ENCODE measurements around the gene RNF212B. TPM values are rescaled to one million over a fixed set of nuclear protein-coding genes. Genes with fewer than 3 reads are reported as not detected.
A peak's percentile ranks its signal among the peaks of the same experiment; 100 is the strongest.

The RNF212B gene
- total and polyA plus RNA-seq, 11 donors = not detected

DNA sequence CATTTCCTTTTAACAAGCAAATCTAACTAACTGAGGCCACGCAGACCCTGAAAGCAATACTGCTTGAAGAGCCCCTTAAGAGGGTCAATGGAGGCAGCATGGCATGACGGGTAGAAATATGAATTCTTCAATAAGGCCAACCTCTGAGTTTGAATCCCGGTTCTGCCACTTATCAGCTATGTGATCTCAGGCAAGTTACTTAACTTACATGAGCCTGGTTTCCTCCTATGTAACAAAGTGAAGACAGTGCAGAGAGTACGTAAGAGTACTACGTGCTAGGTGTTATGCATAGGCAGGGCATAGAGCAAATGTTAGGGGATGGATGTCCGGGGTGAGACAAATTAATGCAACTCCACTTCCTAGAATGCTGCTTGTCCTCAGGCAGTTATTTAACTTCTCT, 43.5 kb downstream of the RNF212B start:
- intact Hi-C loops (cut with DNase I) = no loop called here
- TF ChIP-seq CTCF (IDR thresholded peaks at IDR 0.05) (no peak), POLR2A (IDR thresholded peaks at IDR 0.05) (no peak)
- H3K36me3 ChIP-seq = peaks cover 0 to 9% (median 7%) of the 10 kb centered on the region in 9 donors
- DNase-seq = no peak
- H3K27me3 ChIP-seq = no peaks in the 10 kb centered on the region
- ATAC-seq = no peak
- H3K27ac ChIP-seq = no peak overlapping the region
- H3K9me3 ChIP-seq = no peaks in the 10 kb centered on the region
- H3K4me1 ChIP-seq = peaks cover 0 to 23% (median 13%) of the 10 kb centered on the region in 12 donors
- WGBS, 4 donors = 92 to 98% (median 96%) methylated on average over 6 of the region's 6 CpGs
- no peak overlapping the region for H3K4me3 ChIP-seq

DNA sequence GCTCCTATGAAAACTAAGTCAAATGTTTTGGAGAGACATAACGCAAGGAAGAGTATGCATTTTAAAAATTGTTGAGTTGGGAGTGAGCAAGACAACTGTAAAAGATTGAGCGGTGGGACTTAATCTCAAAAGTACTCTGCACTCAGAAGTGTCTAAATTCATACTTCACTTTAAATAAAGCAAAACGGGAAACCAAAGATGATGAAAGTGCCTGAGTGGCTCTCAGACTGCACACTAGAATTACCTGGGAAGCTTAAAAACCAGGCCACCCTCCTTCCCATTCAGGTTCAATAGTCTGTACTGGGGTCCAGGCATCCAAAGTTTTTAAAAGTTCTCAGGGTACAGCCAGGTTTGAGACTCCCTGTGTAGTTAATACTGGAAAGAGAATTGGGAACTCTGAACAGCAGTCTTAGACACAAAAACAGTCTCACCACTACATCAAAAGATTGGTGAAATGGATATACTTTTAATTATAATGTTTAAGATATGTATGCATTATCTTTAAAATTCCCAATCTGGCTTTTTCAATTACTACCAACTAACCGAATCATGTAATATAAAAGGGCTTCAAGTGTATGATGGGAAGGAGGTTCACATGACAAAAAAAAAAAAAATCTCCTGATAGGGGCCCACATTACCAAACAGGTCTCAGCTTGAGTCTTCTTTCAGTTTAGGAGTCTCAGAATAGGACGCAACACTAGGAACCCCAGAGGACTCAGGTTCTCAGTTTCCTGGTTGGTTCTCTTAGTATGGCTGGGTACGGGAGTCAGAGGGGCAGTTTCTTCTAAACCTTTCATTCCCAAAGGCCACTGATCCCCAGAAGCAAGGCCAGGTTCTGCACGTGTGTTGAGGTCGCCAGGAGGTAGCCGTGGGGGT, 47.2 kb downstream of the RNF212B start:
- 19 to 27% (median 23%) methylated on average over 7 to 9 of the region's 9 CpGs for WGBS, 4 donors
- peaks cover 0 to 28% (median 19%) of the 10 kb centered on the region in 12 donors for H3K4me1 ChIP-seq
- peak overlapping the region; percentile 65 to 97 (median 88) for H3K4me3 ChIP-seq
- no peak for DNase-seq
- H3K27me3 ChIP-seq = no peaks in the 10 kb centered on the region
- peaks cover 0 to 6% (median 0%) of the 10 kb centered on the region in 9 donors for H3K36me3 ChIP-seq
- peak overlapping the region; percentile 58 to 99 (median 96) for H3K27ac ChIP-seq
- peak in 1 of 4 donors; percentile 1 for ATAC-seq
- H3K9me3 ChIP-seq = no peaks in the 10 kb centered on the region
- intact Hi-C loops (cut with DNase I) = loop anchor here in 1 of 10 donors (1.0 kb wide), 1 partner anchor 15 kb away; no protein-coding TSS in a partner anchor
- TF ChIP-seq CTCF (IDR thresholded peaks at IDR 0.05) (no peak), POLR2A (IDR thresholded peaks at IDR 0.05) (no peak)

DNA sequence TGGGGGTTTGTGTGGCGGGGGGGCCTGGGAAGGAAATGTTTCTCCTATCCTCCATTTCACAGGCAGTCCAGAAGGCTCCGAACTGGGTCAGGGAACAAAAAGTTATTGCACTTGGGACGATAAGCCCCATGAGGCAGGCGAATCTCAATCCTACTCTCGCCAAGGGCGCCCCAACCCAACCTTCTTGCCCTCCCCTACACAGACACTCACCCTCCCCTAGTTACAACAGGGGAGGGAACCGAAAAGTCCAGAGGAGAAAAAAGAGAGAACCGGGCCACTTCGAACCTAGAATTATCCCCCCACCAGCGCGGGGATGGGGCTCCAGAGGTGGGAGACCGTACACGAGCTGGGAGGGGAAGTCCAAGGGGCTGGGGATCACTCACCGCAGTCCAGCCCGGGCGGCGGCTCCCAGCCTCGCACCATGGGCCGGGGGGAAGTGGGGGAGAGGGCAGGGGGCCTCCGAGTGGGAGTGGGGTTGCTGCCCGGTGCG, 47.8 kb downstream of the RNF212B start:
- H3K27ac ChIP-seq = peak overlapping the region; percentile 58 to 99 (median 96)
- TF ChIP-seq POLR2A (IDR thresholded peaks at IDR 0.05) = no peak
- TF ChIP-seq CTCF (IDR thresholded peaks at IDR 0.05) = no peak
- intact Hi-C loops (cut with DNase I) = loop anchor here in 4 of 10 donors (1.0 to 2.0 kb wide), 2 partner anchors 15 kb away; no protein-coding TSS in a partner anchor

More for the DNA sequence above, 47.8 kb downstream of the RNF212B start:
- ATAC-seq (peak; percentile 0 to 43 (median 5)), DNase-seq (no peak)
- no peaks in the 10 kb centered on the region for H3K9me3 ChIP-seq
- H3K4me1 ChIP-seq = peaks cover 0 to 27% (median 17%) of the 10 kb centered on the region in 12 donors
- H3K36me3 ChIP-seq = peaks cover 0 to 6% (median 0%) of the 10 kb centered on the region in 9 donors
- no peaks in the 10 kb centered on the region for H3K27me3 ChIP-seq
- peak overlapping the region; percentile 65 to 97 (median 88) for H3K4me3 ChIP-seq
- WGBS, 4 donors = 1 to 2% (median 1%) methylated on average over 16 to 22 of the region's 22 CpGs

All from heart left ventricle (tissue), 16 donors.